ENCODE measurements around the gene ACACA. TPM values are rescaled to one million over a fixed set of nuclear protein-coding genes. Genes with fewer than 3 reads are reported as not detected.

ACACA gene
- polyA plus RNA-seq, 1 donor: 24.6 TPM

DNA sequence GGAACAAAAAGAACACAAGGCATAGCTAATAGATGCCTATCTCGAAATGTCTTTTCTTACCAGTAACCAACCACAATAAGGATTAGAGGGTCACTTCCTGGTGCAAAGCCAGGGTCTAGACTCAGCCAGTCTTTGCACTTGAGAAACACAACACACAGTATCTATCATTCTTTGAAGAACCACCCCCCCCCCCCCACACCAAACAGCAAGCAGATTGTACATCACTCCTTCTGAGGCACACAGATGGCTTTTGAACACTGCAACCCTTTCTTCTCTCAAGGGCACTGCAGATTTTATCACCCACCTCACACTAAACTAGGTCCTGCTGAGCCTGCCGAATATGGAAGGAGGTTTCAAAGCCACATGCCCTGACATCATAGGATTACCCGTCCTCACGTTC, 312.2 kb downstream of the ACACA start:
- no CpG with 5 or more reads among the region's 4 CpGs for WGBS (ENCODE audit: insufficient coverage, low lambda C conversion rate)
- H3K27ac ChIP-seq (ENCODE audit: low read length): no peak overlapping the region
- no peak overlapping the region for H3K4me3 ChIP-seq (ENCODE audit: low read length)
- DNase-seq: no peak
- H3K9me3 ChIP-seq (ENCODE audit: control insufficient read depth, low read depth, low read length): no peaks in the 10 kb centered on the region
- H3K27me3 ChIP-seq (ENCODE audit: control insufficient read depth, insufficient read depth, low read length): no peaks in the 10 kb centered on the region
- peaks cover 57% of the 10 kb centered on the region for H3K4me1 ChIP-seq (ENCODE audit: control insufficient read depth, insufficient read depth, low read length)
- peaks cover 35% of the 10 kb centered on the region for H3K36me3 ChIP-seq (ENCODE audit: control insufficient read depth, insufficient read depth, low read length)

DNA sequence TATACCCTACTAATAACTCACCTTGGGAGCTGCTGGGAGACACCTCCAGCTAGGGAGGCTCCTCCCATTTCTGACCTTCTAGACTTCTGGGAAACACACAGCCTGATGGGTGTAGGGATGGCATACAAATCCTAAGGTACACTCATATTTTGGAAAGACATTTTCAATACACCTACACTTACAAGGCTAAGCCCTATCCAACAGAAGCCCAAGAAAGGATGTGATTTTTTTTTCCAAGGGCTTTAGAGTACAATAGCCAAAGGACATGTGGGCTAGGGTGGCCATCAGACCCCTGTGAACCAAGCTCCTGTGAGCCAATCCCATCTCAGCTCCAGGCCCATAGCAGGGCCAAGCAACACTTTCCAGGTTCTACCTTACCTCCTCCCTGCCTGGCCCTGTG, 313.9 kb downstream of the ACACA start:
- peak overlapping the region; percentile 96 for H3K27ac ChIP-seq (ENCODE audit: low read length)
- DNase-seq: no peak
- no peaks in the 10 kb centered on the region for H3K27me3 ChIP-seq (ENCODE audit: control insufficient read depth, insufficient read depth, low read length)
- H3K4me1 ChIP-seq (ENCODE audit: control insufficient read depth, insufficient read depth, low read length): peaks cover 54% of the 10 kb centered on the region
- H3K36me3 ChIP-seq (ENCODE audit: control insufficient read depth, insufficient read depth, low read length): peaks cover 31% of the 10 kb centered on the region
- no peak overlapping the region for H3K4me3 ChIP-seq (ENCODE audit: low read length)
- no peaks in the 10 kb centered on the region for H3K9me3 ChIP-seq (ENCODE audit: control insufficient read depth, low read depth, low read length)

DNA sequence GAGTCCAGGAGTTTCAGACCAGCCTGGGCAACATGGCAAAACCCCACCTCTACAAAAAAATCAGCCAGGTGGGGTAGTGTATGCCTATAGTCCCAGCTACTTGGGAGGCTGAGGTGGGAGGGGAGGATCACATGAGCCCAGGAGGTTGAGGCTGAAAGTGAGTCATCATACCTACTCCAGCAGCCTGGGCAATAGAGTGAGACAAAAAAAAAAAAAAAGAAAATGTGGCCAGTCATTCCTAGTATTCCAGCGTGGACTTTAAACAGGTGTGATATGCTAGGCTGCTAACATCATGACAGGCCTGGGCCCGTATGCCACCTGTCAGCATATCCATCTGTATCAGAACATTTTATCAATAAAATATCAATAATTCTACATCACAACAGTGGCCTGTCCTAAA, 314.6 kb downstream of the ACACA start:
- no CpG with 5 or more reads among the region's 2 CpGs for WGBS (ENCODE audit: insufficient coverage, low lambda C conversion rate)

DNA sequence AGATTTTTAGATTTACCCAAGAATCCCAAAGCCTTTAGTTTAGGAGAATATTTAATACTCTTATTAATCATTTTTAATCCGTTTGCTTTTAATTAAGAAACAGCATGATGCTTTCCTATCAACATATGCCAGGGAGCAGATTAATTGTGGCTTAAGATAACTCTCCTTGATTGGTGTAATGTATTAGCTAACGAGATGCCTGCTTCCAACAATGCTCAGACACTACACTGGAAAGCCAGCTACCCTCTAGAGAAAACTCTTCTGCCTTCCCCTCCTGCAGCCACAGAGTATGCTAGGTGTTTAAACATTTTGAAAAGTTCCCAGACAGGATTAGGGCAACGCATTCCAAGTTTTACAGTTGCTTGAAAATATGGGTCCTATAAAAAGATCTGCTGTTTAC, 315.7 kb downstream of the ACACA start:
- Histone ChIP-seq H3K4me3 (ENCODE audit: low read length) (no peak overlapping the region), H3K9me3 (ENCODE audit: control insufficient read depth, low read depth, low read length) (no peaks in the 10 kb centered on the region), H3K27ac (ENCODE audit: low read length) (peak overlapping the region; percentile 92), H3K36me3 (ENCODE audit: control insufficient read depth, insufficient read depth, low read length) (peaks cover 26% of the 10 kb centered on the region), H3K27me3 (ENCODE audit: control insufficient read depth, insufficient read depth, low read length) (no peaks in the 10 kb centered on the region), H3K4me1 (ENCODE audit: control insufficient read depth, insufficient read depth, low read length) (peaks cover 58% of the 10 kb centered on the region)
- WGBS (ENCODE audit: insufficient coverage, low lambda C conversion rate): 14% methylated on average over 1 of the region's 3 CpGs
- no peak for DNase-seq

More for the DNA sequence above, 314.6 kb downstream of the ACACA start:
- no peaks in the 10 kb centered on the region for H3K9me3 ChIP-seq (ENCODE audit: control insufficient read depth, low read depth, low read length)
- H3K27me3 ChIP-seq (ENCODE audit: control insufficient read depth, insufficient read depth, low read length): no peaks in the 10 kb centered on the region
- H3K27ac ChIP-seq (ENCODE audit: low read length): peak overlapping the region; percentile 96
- no peak overlapping the region for H3K4me3 ChIP-seq (ENCODE audit: low read length)
- DNase-seq: peak; percentile 88 to 95
- H3K36me3 ChIP-seq (ENCODE audit: control insufficient read depth, insufficient read depth, low read length): peaks cover 27% of the 10 kb centered on the region
- peaks cover 54% of the 10 kb centered on the region for H3K4me1 ChIP-seq (ENCODE audit: control insufficient read depth, insufficient read depth, low read length)

DNA sequence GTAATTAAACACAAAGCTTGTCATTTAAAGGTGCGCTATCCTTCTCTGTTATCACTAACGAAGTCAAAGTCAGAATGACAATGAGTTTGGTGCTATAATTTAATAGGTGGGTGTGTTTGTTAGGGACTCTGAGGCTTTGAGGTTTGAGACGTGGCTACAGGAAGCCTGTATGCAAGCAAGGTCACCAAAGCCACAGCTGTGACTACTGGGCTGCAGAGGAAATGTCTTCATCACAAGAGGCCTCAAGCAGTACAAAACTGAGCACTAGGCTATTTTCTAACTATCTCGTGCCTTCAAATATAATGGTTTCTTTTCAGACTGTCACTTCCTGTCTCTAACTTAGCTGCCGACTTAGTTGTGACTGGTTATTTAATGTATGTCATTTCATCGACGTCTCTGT, 316.7 kb downstream of the ACACA start:
- Histone ChIP-seq H3K36me3 (ENCODE audit: control insufficient read depth, insufficient read depth, low read length) (peaks cover 24% of the 10 kb centered on the region), H3K9me3 (ENCODE audit: control insufficient read depth, low read depth, low read length) (no peaks in the 10 kb centered on the region), H3K27ac (ENCODE audit: low read length) (peak overlapping the region; percentile 92), H3K4me1 (ENCODE audit: control insufficient read depth, insufficient read depth, low read length) (peaks cover 64% of the 10 kb centered on the region), H3K4me3 (ENCODE audit: low read length) (no peak overlapping the region), H3K27me3 (ENCODE audit: control insufficient read depth, insufficient read depth, low read length) (no peaks in the 10 kb centered on the region)
- 75% methylated on average over 4 of the region's 7 CpGs for WGBS (ENCODE audit: insufficient coverage, low lambda C conversion rate)
- peak in 1 of 2 donors; percentile 31 for DNase-seq

DNA sequence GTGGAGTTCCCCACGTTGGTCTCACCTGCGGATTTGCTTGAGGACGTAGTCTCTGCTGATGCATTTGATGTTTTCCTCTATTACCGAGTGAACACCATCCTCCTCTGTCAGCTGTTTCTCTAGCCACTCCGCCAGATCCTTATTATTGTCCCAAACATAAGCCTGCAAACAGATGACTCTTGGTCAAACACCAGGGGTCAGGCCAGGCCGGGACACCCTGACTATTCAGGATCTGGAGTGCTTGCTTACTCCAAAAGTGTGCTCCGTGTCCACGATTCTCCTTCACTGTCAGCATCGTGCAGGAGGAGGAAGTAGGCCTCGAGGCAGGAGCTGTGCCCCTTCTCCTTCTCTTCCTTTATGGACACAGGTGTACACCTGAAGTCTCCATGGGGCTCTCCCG, 317.7 kb downstream of the ACACA start:
- no peak overlapping the region for H3K4me3 ChIP-seq (ENCODE audit: low read length)
- WGBS (ENCODE audit: insufficient coverage, low lambda C conversion rate): 20% methylated on average over 1 of the region's 11 CpGs
- DNase-seq: peak in 1 of 2 donors; percentile 15
- peak overlapping the region; percentile 92 for H3K27ac ChIP-seq (ENCODE audit: low read length)
- peaks cover 74% of the 10 kb centered on the region for H3K4me1 ChIP-seq (ENCODE audit: control insufficient read depth, insufficient read depth, low read length)
- H3K27me3 ChIP-seq (ENCODE audit: control insufficient read depth, insufficient read depth, low read length): no peaks in the 10 kb centered on the region
- H3K36me3 ChIP-seq (ENCODE audit: control insufficient read depth, insufficient read depth, low read length): peaks cover 20% of the 10 kb centered on the region
- H3K9me3 ChIP-seq (ENCODE audit: control insufficient read depth, low read depth, low read length): no peaks in the 10 kb centered on the region

DNA sequence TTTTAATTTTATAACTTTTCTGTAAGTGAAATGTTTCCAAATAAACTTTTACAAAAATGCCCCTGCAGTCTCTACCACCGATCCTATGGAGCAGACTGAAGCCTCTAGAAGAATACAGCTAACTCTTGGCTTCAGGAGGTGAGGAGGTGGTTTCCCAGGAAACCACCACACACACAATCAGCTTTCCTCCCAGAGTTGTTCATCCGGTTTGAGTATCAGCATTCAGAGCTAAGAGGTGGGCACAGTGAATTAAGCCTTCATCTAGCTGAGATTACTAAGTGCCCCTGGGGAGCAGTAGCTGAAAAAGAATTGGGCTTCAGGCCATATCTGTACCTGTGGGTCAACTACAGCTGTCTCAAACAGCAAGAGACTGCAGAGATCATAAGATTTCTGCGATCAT, 318.2 kb downstream of the ACACA start:
- Histone ChIP-seq H3K36me3 (ENCODE audit: control insufficient read depth, insufficient read depth, low read length) (peaks cover 20% of the 10 kb centered on the region), H3K27ac (ENCODE audit: low read length) (peak overlapping the region; percentile 27), H3K4me3 (ENCODE audit: low read length) (no peak overlapping the region), H3K4me1 (ENCODE audit: control insufficient read depth, insufficient read depth, low read length) (peaks cover 77% of the 10 kb centered on the region), H3K27me3 (ENCODE audit: control insufficient read depth, insufficient read depth, low read length) (no peaks in the 10 kb centered on the region), H3K9me3 (ENCODE audit: control insufficient read depth, low read depth, low read length) (no peaks in the 10 kb centered on the region)
- no CpG with 5 or more reads among the region's 3 CpGs for WGBS (ENCODE audit: insufficient coverage, low lambda C conversion rate)
- DNase-seq: peak; percentile 52 to 75

DNA sequence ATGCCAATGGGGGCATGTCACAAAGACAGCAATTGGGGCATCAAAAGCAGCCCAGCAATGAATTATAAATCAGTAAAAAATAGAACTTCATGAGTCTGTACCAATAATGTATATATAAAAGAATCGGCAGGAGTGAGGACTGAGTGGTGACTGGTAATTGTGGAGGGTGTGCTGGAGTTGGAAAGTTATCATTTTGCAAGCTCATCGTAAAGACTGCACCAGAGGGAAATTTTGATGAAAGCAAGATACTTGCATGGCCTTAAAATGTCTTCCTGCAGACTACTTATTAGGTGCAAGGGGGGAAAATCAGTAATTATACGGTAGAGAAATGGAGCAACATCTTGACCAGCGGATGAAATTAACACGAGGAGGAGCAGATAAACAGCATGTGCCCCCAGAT, 319.0 kb downstream of the ACACA start:
- no peak overlapping the region for H3K4me3 ChIP-seq (ENCODE audit: low read length)
- H3K9me3 ChIP-seq (ENCODE audit: control insufficient read depth, low read depth, low read length): no peaks in the 10 kb centered on the region
- no peak overlapping the region for H3K27ac ChIP-seq (ENCODE audit: low read length)
- peaks cover 17% of the 10 kb centered on the region for H3K36me3 ChIP-seq (ENCODE audit: control insufficient read depth, insufficient read depth, low read length)
- DNase-seq: no peak
- 96% methylated on average over 5 of the region's 5 CpGs for WGBS (ENCODE audit: insufficient coverage, low lambda C conversion rate)
- H3K27me3 ChIP-seq (ENCODE audit: control insufficient read depth, insufficient read depth, low read length): no peaks in the 10 kb centered on the region
- peaks cover 75% of the 10 kb centered on the region for H3K4me1 ChIP-seq (ENCODE audit: control insufficient read depth, insufficient read depth, low read length)

DNA sequence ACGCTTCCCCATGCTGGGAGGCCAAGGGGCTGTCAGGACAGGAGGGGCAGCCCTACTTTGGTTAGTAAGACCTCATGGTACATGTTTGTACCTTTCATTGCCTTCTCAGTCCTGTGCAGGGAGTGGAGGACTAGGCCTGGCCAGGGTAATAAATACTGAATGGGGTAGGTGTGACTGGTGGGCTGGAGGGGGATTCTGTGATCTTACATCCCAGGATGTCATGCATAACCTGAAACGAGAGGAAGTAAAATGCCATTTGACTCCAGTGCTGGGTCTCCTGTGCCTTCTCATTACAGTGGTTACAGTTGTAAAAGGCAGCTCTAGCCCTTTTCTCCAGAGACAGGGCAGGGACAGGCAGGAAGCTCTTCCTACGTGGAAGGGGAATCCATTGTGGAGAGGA, 319.7 kb downstream of the ACACA start:
- Histone ChIP-seq H3K27ac (ENCODE audit: low read length) (peak overlapping the region; percentile 68), H3K4me3 (ENCODE audit: low read length) (no peak overlapping the region), H3K4me1 (ENCODE audit: control insufficient read depth, insufficient read depth, low read length) (peaks cover 70% of the 10 kb centered on the region), H3K9me3 (ENCODE audit: control insufficient read depth, low read depth, low read length) (no peaks in the 10 kb centered on the region), H3K36me3 (ENCODE audit: control insufficient read depth, insufficient read depth, low read length) (peaks cover 17% of the 10 kb centered on the region), H3K27me3 (ENCODE audit: control insufficient read depth, insufficient read depth, low read length) (no peaks in the 10 kb centered on the region)
- DNase-seq: no peak
- WGBS (ENCODE audit: insufficient coverage, low lambda C conversion rate): no CpG with 5 or more reads among the region's 3 CpGs

DNA sequence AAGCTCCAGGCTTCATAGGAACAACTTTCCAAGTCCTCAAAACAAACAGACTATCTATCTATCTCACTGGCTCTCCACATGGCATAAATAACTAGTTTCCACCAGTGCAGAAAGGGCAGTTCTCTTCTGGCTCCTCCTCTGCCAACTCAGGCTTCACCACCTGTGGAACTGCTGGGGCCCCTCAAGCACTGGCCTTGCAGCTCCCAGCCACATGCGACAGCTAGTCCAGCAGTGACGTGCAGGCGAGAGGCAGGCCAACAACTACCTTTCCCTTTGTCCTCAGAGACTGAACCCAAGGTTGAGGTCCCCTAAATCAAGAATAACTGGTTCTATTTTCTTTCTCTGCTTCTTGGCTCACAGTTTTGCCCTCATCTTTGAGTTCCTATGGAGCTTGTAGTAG, 320.3 kb downstream of the ACACA start:
- no CpG with 5 or more reads among the region's 3 CpGs for WGBS (ENCODE audit: insufficient coverage, low lambda C conversion rate)
- Histone ChIP-seq H3K4me3 (ENCODE audit: low read length) (no peak overlapping the region), H3K9me3 (ENCODE audit: control insufficient read depth, low read depth, low read length) (no peaks in the 10 kb centered on the region), H3K4me1 (ENCODE audit: control insufficient read depth, insufficient read depth, low read length) (peaks cover 64% of the 10 kb centered on the region), H3K27ac (ENCODE audit: low read length) (peak overlapping the region; percentile 68), H3K36me3 (ENCODE audit: control insufficient read depth, insufficient read depth, low read length) (peaks cover 17% of the 10 kb centered on the region), H3K27me3 (ENCODE audit: control insufficient read depth, insufficient read depth, low read length) (no peaks in the 10 kb centered on the region)
- DNase-seq: peak; percentile 60 to 77

DNA sequence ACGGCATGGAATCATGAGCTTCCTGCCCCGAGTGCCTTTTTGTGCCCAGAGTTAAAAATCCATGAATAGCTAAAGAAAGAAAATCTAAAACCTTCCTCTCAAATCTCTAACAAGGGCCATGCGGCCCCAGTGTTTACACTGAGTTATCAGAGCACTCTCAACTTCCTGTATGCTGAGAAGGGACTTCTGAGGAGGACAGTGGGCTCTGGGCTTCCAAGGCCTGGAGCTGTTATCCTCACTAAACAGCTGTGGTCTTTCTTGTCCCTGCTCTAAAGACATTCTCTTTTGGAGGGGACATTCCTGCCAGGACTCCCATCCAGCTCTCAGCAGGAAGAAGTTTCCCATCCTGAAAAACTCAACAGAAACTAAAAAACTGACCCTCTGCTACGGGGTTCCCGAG, 322.3 kb downstream of the ACACA start:
- Histone ChIP-seq H3K4me1 (ENCODE audit: control insufficient read depth, insufficient read depth, low read length) (peaks cover 44% of the 10 kb centered on the region), H3K27ac (ENCODE audit: low read length) (peak overlapping the region; percentile 60), H3K4me3 (ENCODE audit: low read length) (no peak overlapping the region), H3K36me3 (ENCODE audit: control insufficient read depth, insufficient read depth, low read length) (peaks cover 17% of the 10 kb centered on the region), H3K9me3 (ENCODE audit: control insufficient read depth, low read depth, low read length) (peaks cover 4% of the 10 kb centered on the region), H3K27me3 (ENCODE audit: control insufficient read depth, insufficient read depth, low read length) (no peaks in the 10 kb centered on the region)
- peak in 1 of 2 donors; percentile 51 for DNase-seq
- no CpG with 5 or more reads among the region's 5 CpGs for WGBS (ENCODE audit: insufficient coverage, low lambda C conversion rate)

Measured in large intestine (tissue), 3 donors.